Hematopoietic multipotent progenitor cell treated with erythropoietin and hydrocortisone succinate and interleukin-3 and kit ligand, for 6 days (in vitro differentiated cells): Measurements from ENCODE around the gene RXFP3.
A peak's percentile ranks its signal among the peaks of the same experiment; 100 is the strongest.
"Not testable (repeated sequence)": the region's sequence is repeated elsewhere in the genome, so short reads cannot be mapped to it uniquely, and the experiment has no call there.

Source experiments
- DNase-seq: peaks from one replicate; pipeline ENCODE4 v3.0.0-alpha.2; 2015

The RXFP3 gene

DNA sequence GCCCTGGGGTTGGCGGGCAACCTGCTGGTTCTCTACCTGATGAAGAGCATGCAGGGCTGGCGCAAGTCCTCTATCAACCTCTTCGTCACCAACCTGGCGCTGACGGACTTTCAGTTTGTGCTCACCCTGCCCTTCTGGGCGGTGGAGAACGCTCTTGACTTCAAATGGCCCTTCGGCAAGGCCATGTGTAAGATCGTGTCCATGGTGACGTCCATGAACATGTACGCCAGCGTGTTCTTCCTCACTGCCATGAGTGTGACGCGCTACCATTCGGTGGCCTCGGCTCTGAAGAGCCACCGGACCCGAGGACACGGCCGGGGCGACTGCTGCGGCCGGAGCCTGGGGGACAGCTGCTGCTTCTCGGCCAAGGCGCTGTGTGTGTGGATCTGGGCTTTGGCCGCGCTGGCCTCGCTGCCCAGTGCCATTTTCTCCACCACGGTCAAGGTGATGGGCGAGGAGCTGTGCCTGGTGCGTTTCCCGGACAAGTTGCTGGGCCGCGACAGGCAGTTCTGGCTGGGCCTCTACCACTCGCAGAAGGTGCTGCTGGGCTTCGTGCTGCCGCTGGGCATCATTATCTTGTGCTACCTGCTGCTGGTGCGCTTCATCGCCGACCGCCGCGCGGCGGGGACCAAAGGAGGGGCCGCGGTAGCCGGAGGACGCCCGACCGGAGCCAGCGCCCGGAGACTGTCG lies 976 bp downstream of the RXFP3 start:
- DNase-seq, result no peak

DNA sequence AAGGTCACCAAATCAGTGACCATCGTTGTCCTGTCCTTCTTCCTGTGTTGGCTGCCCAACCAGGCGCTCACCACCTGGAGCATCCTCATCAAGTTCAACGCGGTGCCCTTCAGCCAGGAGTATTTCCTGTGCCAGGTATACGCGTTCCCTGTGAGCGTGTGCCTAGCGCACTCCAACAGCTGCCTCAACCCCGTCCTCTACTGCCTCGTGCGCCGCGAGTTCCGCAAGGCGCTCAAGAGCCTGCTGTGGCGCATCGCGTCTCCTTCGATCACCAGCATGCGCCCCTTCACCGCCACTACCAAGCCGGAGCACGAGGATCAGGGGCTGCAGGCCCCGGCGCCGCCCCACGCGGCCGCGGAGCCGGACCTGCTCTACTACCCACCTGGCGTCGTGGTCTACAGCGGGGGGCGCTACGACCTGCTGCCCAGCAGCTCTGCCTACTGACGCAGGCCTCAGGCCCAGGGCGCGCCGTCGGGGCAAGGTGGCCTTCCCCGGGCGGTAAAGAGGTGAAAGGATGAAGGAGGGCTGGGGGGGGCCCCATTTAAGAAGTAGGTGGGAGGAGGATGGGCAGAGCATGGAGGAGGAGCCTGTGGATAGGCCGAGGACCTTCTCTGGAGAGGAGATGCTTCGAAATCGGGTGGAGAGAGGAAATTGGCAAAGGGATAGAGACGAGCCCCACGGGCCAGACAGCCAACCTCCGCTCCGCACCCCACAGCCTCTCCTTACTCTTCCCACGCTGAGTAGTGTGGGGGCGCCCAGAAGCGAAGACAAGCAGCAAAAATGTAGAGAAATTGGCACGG lies 1.7 kb downstream of the RXFP3 start:
- DNase-seq, result no peak

DNA sequence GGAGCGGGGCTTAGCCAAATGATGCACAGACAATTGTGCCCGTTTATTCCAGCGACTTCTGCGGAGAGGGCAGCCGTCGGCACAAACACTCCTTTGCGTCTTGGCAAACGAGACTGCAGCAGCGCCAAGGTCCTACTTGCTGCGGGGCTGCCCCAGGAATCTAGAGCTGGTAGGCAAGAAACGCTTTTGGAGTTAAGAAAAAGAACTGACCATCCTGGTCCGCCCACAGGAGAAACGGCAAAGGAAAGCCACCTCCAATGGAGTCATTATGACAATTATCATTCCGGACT lies 2.3 kb downstream of the RXFP3 start:
- DNase-seq, result no peak

DNA sequence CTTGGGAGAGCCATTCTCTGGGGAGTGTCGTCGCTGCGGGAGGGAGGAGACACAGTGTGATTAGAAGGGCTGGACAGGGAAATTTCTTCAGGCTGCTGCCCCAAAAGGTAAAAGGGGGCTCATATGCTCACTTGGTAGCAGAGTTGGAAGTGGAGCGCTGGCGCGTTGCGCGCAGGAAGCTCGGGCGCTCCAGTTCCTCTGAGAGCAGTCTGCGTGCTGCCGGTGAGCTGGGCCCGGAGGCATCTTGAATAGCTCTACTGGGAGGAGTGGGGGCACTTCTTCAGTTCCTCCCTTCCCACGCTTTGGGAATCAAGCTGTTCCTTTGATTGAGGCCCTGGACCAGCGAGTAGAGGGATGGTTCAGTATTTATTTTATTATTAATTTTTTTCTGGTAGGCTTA lies 2.7 kb downstream of the RXFP3 start:
- no peak for DNase-seq

DNA sequence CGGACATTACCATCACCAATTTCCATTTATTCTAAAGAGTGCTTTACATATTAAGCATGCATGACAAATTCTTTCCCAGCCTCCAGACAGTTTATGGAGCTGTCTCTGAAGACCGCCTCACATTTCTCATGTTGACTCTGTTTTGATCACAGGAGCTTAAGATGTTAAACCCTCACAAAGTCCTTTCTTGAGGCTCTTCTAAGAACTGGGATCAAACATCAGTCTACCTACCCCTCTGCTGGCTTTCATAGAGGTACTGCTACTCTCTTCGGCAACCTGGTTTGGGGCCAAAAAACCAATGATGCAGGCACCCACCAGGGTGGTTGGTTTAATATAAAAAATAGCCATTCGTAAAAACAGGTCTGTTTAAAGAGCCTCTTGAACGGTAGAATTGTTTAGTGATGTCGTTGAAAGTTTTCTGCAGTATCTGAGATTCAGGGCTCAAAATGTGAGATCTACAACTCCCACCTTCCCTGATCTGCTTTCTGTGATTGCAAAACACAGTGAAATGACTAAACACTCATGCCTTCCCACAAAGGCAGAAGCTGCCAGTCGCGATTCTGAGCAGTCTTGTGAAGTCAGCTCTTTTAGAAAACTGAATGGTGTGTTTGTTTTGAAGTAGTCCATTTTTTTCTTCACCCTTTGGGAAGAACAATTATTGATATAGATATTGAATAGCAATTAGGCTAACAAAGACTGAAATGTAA lies 3.5 kb downstream of the RXFP3 start:
- no peak for DNase-seq

DNA sequence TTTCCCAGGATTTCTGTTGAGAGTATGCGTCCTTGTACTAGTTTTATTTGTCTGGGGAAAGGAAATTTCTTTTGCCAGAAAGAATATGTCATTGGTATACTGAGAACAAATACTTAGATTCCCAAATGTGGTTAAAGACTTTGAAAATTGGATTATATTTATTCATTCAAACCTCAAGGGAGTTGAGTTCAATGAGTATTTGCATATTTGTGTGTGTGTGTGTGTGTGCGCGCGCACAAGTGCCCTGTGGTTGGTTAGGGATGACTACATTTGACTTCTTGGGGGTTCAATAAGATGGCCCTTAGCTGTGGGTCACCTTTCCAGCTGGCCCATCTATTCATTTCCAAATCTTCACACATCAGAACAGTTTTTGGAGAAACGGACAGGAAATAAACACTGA lies 4.9 kb downstream of the RXFP3 start:
- DNase-seq, result no peak

DNA sequence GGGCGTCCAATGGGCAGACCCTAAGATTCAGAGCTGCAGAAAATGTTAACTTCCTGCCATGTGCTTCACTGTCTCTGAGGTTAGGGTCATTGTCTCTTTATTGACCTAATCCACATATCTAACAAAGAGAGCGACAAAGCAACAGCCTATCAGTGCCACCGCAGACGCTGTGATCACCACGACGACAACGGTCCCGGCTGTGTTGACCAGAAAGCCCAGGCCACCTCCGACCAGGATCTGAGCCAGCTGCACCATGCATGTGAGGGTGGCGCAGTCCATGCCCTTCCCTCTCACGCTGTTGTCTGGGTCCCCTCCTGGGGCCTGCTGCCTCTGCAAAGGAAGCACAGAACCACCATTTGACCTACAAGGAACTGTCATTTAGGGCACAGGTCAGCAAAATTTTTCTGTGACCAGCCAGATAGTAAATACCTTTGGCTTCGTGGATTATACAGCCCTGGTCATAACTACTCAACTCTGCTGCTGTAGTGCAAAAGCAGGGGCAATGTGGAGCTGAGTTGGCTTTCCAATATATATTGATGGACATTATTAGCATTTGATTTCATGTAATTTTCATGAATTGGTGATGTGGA lies 8.5 kb downstream of the RXFP3 start:
- no peak for DNase-seq

DNA sequence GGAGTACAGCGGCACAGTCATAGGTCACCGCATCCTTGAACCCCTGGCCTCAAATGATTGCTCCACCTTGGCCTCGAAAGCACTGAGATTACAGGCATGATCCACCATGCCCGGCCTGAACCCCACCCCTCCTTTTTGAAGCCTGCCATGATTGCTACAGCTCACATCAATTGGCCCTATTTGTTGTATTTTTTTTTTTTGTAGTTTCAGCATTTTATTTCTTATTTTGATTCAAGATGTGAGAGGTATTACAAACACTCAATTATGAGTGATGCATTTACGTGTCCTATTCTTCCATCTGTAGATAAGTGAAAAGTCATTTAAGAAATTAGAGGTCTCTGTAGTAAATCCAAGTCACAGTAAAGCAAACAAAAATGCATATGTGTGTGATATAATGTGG lies 16.0 kb downstream of the RXFP3 start:
- DNase-seq, result not testable (repeated sequence)

DNA sequence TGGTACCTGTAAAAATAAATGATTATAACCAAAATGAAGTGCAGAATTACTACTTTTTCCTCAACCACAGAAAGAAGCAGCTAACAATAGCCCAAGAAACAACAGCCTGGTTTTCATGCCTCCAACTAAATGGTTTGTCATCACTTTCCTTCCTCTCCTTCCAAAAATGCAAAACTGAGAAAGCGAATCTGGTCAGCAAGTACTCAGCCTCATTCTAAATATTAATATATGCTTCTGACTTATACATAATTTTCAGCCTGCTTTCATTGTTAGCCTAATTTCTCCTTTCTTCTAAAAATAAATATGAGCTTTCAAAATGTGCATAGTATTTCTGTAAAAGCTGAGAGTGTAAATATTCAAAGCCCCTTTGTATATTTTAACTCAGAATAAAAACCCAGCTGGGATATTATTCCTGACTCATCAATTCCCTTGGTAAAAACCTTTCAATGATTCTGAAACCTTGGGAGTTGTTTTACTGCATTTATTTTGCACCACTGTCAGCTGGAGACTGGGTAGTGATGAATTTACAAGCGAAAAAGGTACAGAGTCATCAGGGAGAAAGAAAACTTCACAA lies 21.5 kb downstream of the RXFP3 start:
- DNase-seq, result no peak

DNA sequence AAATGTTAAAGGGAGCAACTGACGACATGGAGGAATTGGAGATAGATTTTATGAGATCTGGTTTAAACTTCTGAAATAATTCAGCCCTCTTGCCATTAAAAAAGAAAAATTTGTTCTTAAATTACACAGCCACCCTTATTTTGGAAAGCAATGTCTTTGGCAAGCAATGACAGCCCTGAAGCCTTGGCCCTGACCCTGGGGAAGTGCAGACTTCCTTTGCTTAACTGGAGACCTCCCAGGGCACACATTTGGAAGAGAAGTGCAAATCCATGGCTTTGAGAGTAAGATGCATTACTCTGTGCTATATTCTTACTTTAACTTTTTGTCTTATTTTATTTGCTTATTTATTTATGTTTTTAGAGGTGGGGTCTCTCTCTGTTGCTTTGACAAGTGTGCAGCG lies 22.0 kb downstream of the RXFP3 start:
- DNase-seq, result no peak

DNA sequence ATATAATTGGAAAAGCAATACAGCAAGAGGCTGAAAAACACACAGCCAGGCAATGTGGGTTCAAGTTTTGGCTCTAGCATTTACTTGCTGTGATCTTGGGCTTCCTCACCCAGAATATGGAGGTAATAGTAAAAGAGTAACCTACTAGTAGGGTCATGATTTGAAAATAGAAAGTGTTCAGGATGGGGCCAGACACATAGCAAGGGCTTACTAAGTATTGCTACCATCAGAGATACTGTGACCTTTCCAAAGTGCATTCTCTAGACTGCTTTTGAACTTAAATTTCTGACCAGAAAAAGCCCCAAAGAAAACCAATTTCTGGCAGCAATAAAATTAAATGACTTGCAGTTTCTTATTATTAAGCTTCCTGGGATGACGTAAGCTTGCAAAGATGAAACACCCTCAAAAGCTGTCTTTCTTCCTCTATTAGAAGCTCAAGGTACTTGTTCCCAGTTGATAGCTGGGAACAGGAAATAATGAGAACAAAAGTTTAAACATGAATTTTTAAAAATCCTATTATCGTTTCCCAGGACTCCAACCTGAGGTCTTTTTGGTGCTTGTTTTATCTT lies 28.0 kb downstream of the RXFP3 start:
- peak; percentile 13 for DNase-seq

DNA sequence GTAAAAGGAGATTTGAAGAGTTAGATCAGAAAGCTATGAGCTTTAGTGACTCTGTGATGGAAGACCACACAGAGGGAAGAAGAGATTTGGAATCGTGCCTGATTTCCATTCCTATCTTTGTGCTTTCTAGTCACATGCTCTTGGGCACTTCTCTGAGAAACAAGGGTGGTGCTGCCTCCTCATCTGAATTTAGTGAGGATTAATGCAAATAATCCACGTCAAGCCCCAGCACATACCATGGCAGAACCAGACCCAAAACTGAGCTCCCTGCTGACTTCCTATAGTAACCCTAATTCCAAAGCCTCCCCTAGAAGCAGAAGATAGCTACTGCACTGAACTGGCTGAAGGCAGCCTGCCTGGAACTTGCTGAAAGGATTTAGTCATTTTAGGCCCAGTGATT lies 30.6 kb downstream of the RXFP3 start:
- DNase-seq, result no peak

DNA sequence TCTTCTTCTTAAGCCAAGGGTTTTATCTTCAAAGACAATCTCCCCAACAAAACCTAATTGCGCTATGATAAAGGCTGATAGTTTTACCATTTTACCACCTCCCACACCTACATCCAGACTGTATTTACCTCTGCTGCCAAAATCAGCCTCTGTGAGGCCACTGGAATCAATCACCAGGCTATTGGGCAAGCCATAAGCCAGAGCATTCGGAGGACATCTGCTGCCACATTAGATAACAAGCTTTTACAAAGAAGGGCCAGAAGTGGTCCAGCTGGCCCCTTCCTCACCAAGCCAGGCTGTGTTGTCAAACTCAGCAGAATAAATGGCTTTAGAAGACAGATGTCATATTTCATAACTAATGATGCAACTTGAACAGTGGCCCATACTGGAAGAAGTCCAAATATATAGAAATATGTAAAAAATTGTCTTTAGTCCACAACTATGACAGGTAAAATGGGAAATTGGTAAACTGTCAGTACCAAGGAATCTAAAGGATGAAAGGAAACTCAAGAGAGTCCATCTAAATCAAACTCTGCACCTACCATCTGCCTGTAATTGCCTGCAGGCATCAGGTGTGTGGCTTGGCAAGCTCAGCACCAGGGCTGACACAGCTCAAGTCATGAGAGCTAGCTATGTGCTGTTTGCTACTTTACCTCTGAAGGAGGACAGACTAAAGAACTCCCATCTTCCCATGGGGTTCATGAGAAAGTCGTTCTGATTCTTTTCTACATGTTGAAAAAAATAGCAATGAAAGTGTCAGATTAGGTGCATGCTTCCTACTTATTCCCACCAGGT lies 32.2 kb downstream of the RXFP3 start:
- no peak for DNase-seq

DNA sequence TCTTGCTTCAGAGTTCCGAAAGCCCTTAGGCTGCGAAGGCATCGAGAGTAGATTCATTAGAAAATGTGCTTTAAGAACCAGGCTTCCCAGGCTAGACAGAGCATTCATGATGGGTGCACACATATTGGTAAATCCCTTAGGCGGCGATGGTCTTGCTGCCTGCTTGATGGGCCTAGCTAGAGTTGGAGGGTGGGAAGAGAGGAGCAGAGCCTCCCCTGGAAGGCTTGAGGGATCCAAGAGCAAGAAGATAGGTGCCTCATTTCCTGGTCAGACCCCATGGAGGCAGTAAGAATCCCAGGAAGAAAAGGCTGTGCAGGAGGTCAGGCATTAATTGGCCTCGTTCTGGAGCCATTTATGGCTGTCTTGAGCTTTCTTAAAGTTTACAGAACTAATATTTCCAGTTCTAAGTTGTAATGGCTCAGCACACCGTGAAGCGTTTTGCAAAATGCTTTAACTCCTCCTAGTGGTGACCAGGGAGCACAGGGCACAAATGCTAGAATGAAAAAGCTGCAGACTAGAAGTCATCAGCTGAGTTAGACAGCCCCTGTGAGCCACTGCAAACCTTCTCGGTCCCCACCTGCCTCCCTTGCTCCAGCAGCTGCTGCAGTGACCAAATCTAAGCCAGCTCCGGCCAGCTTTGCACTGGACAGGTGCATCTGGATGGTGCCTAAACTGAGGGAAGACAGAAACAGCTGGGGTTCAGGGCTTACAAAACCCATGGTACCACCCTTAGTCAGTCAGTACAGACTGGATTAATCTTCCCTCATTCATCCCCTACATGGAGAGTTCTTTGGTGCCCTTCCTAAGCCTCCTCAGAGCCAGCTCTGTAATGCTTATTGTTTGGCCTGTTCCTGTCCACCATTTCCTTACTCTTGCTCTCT lies 33.6 kb downstream of the RXFP3 start:
- DNase-seq, result peak; percentile 59

DNA sequence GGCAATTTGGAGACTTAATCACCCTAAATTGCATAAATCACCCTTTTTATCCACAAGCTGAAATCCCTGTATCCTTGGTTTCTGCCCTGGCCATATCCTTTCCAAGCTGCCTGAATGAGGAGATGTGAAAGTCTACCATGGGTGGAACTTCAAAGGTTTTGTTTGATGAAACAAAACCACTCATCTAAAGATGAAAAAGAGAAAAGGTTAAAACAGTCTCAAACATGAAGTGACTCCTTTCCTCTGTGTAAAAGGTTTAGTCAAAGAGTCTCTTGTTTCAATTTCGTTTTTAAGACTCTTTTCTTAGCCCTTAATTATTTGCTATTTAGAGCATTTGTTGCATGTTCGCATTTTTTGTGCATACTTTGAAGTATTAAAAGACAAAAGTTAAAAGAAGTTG lies 37.1 kb downstream of the RXFP3 start:
- no peak for DNase-seq

DNA sequence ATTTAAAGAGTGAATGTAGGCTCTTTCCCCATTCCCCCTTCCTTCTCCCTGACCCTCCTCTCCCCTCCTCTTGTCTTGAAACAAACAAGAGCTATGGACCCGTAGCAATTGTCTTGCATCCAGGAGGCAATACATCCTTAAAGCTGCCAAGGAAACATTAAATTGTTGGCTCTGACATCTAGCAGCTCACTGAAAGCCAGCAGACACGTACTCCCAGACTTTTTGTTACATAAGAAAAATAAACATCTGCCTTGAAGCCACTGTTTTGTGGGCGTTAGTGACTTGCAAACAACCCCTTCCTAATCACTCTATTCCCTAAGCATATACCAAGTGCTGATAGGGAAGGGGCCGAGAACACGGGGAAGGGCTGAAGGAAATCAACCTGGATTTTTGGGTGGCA lies 39.7 kb downstream of the RXFP3 start:
- no peak for DNase-seq

DNA sequence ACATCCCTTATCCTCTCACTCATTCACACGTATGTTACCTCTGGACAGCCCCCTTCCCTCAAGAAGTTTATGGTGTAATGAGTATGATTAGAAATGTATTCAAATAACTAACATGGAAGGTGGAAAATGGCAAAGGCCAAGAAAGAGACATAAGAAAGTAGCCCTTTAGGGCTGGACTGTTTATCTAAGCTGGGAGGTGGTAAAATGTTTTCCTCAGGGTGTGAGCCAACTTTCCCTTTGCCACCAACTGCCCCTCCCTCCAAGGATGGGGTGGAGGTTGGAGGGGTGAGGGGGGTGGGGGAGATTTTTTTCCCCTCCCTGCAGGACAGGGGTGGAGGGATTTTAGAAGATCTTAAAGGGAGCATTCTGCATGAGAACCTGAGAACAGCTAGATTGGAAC lies 40.1 kb downstream of the RXFP3 start:
- no peak for DNase-seq

DNA sequence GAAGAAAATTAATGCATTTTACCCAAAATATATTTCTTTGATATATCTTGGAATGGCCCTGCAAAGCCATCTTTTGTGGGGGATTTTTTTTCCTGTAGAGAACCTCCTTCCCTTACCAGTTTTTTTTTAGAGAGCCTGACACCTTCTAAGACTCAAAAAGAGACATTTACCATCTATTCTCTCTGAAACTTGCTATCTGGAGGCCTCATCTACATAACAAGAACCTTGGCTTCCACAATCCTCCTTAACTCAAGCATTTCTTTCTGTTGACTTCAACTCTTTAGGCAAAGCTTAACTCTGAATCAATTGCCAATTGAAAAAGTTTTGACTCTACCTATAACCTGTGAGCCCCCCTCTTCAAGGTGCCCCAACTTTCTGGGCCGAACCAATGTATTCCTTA lies 42.1 kb downstream of the RXFP3 start:
- no peak for DNase-seq

DNA sequence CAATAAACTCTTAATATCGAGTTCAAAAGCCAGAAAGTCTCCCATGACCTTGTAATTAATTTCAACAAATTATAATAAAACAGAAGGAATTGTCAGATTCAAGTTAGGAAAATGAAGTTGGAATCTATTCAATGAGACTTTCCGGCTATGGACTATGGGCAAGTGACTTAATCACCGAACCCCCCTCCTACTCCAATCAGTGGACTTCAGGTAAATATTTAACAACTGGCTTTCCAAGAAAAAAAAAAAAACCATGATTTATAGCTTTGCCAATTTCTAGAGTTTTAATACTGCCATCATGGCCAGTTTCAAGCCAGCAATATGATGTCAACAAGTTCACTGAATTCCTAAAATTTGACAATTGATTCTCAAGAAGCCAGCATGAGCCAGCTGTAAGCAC lies 43.8 kb downstream of the RXFP3 start:
- no peak for DNase-seq

DNA sequence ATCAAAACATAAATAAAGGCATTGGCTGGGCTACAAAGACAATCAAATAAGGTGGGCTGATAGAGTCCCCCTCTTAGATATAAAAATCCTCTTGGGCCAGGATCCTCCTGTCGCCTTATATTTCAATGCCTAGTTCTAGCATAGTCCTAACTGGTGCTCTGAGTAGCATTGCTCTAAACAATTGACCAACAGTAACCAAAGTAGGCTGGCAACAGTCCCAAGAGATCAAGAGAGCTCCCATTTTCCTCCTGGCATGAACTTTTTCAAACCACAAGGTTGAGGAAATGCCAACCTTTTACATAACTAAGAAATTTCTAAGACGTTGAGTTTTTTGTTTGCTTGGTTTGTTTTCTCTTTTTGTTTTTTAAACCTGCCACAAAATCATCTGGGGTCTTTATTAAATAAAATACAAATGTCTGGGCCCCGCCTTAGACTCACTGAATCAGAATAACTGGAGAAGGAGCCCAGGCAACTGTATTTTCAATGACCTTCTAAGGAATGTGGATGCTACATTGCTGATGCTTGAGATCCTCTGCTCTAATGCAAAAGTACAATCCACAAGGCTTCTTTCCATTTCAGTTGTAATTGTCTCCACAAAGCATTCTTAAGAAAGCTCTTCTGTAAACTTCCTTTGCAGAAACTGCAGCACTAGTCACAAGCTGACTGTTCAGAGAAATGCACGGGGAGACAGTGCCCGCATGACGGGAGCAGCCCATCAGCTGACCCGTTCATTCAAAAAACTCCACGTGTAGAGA lies 45.4 kb downstream of the RXFP3 start:
- no peak for DNase-seq

DNA sequence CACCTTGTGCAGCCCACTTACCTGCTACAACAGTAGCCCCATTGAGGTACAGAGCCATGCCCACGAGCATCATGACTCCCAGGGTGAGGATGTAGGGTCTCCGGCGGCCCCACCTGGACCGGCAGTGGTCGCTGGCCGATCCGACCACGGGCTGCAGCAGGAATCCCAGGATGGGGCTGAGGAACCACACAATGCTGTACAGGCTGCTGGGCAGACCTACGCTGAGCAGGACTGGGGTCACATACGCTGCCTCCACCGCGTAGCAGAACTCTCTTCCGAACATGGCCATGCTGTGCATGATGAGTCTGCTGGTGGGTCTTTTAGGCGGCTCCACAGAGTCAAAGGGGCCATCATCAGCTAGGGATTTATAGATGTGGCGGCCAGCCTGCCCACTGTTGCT lies 48.0 kb downstream of the RXFP3 start:
- no peak for DNase-seq
